NCI-H345 treated with DMSO at 0.1 percent for 48 hours (cell line): ENCODE data around the gene LPP.
A peak's percentile ranks its signal among the peaks of the same experiment; 100 is the strongest.

Source experiments
- DNase-seq: peaks from one replicate; lab custom pipeline; 2025; ENCODE audit not compliant: unreplicated experiment; lab: John Stamatoyannopoulos, UW

The LPP gene

DNA sequence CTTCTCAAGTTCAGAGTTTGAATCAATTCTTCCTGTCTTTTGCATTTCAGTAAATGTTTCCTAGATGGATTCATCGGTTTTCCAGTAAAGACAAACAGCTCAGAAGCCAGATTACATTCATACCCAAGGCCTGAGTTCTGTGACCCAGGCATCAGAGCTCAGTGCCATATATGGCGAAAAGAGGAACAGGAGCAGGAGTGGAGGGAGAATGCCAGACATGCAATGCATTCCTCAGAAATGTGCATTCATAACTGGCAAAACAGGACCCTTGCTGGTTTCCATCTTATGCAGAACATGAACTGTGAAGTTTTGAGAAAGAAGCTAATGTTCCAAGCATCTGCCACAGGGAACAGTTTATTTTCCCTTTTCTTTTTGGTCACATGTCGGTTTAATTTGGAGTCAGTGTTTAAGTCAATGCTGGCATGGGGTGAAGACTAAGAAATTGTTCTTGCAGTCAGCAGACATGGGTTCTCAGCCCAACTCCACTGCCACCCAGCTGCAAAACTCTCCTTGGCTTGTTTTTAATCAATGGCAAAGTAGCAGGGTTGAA is 116.5 kb downstream of the LPP start:
- no peak for DNase-seq

DNA sequence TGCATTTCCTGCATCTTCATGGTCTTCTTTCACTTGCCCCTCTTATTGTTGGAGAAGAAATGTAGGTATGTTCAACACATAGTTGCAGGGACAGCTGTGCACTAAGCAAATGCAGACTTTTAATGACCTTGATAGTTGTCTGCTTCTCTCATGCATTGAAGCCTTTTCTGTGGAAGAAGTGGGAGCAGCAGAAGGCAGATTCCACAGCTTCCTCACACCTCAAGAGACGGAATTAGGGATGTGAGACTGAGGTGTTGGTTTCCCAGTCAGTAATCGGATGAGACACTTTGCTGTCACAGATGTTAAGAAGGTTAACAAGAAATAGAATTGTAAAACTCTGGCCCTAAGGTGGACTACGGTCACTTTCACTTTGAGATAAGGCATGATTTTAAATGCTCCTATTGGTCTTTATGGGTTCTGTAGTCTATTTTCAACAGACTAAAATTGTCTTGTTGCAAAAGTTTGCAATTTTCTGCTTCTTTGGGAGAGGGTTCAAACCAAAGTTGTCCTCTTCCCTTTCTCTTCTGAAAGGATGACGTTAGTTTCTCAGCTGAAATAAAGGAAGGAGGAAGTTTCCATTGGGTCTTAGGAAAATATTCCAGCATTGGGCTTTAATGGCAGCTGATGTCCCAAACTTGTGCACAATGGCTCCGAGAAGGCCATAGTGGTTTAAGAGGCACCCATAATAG is 117.4 kb downstream of the LPP start:
- no peak for DNase-seq

- DNase-seq = no peak
Measured at GRCh38 chr3:188272481-188273372, 118.8 kb downstream of the LPP start.

DNA sequence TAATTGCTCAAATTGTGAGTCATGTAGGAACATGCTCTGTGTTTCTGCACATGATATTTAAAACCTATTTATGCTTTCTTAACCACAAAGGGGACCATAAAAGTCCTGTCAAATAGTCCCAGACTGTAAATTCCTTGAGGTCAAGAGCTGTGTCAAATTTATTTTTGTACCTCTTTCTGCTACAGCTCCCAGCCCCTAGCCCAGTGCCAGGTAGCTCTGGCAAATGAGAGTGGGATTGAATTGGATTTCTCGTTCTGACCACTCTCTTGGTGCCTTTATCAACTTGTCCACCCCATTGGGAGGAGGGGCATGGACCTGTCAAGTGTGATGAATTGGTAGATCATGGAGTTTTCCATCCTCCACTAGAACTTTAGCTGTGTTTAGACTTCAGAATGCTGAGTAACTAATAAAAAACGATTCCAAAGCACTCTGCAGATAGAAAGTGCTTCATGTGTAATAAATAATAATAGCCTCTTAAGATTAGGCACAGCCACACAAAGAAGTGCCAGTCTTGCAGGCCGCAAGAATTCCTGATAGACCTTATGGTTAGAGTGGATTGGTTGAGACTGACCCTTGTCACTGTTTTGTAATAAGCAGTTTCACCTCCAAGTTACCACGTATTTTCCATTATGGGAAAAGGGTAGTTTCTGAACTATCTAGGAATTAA is 120.4 kb downstream of the LPP start:
- DNase-seq = no peak

GRCh38 chr3:188276375-188276774 is 122.4 kb downstream of the LPP start:
- DNase-seq = no peak

DNA sequence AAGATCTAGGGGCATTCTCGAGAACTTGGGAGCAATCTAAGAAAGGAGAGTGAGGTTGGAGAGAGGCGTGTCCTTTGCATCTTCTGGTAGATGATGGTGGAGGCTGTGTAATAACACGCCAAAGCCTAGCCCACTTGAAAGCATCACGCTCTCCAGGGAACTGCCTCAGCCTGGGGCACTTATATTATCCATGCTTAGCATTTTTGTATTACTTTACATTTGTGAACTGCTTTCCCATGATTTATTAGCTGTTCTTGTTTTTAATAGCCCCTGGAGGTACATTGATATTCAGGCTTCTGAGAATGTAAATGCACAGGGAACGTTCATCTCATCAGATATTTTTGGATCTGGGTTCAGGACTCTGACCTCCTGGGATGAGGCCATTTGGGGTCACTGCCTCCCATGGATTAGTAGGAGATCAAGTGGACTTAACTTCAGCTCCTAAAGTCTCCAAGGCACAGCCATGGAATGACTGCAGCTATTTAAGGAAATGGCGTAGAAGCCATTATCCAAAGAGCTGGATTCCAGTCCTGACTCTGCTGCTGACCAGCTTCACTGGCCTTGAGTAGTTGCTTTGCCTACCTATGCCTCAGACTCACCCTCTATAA is 124.9 kb downstream of the LPP start:
- no peak for DNase-seq

- no peak for DNase-seq
Measured at GRCh38 chr3:188279502-188280335, 125.8 kb downstream of the LPP start.

DNA sequence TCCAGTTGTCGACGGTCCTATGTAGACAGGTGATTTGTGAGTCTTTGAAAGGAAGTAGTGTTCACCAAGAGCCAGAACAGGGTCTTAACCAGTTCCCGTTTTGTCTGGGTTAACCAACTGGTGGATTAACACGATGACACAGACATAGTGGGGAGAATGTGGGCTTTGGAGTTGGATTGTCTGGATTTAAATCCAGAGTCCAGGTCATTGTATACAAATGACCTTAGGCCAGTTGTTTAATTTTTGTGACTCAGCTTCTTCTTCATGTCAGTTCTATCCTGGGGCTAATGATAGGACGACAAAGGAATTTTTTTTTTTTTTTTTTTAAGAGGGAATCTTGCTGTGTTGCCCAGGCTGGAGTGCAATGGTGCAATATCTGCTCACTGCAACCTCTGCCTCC is 126.7 kb downstream of the LPP start:
- no peak for DNase-seq

DNA sequence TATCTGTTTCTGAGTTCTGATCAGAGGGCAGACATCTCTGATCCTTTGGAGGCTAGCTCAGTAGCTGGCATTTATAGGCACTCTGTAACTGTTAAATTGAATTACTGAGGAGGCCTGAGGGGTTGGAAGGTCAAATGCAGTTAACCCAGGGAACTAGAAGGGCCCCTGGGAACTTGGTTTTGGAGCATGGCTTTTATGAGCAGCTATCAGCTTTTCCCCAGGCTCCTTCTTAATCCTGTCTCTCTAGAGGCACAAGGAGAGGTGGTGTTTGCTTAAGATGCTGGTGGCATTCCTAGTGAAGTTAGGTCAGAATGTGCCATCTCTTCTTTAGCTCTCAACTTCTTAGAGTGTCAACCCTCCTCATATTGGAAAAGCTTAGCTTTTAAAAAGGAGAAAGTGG is 128.9 kb downstream of the LPP start:
- no peak for DNase-seq

- no peak for DNase-seq
Measured at GRCh38 chr3:188283347-188283746, 129.4 kb downstream of the LPP start.

GRCh38 chr3:188284455-188285212 is 130.7 kb downstream of the LPP start:
- DNase-seq = no peak

GRCh38 chr3:188286087-188286513 is 132.1 kb downstream of the LPP start:
- no peak for DNase-seq

DNA sequence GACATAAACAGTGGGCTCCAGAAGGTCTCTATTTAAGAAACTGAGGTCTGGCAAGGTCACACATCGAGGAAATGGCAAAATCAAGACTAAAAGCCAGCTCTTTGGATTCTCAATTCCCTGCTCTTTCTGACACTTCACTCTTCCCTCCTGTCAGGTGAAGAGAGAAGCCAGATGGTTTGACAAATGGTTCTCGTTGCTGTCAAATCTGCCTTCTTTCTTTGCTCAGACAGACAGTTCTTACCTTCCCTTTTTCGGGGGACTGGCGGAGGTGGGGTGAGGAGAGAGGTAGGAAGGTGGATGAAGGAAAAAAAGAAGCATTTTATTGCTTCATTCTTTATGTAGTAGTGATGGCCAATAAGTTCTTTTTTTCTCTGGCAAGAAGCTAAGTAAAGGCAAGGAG is 133.4 kb downstream of the LPP start:
- no peak for DNase-seq

DNA sequence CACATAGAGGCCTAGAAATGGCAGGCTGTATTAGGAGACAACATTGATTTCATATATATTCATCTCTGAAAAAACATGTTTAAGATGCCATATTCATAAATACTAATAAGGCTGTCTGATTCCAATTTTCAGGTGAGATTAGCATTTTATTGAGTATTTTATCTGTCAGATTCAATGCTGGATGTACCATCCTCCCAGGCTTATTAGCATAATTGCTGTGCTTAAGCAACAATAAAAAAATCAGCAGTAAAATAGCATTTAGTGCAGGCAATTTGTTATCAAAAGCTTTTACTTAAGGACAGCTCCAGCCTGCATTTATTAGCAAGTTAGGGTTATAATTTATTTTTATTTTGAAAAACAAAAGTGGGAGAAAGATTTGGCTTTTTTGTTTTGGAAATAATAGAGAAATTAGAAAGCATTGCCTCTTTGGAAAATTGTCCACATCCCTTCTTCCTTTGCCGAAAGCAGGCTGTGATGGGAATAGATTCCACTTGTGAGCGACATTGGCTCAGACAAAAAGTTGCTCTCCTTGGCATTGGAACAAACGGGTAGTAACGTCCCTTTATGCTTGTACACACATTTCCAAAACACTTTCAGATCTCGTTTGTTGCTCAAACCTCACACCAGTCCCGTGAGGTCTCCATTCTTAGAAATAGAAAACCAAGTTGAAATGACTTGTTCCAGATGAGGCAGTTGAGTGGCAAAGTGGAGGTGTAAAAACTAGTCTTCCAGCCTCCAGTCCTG is 134.0 kb downstream of the LPP start:
- no peak for DNase-seq

GRCh38 chr3:188292251-188292650 is 138.3 kb downstream of the LPP start:
- no peak for DNase-seq

DNA sequence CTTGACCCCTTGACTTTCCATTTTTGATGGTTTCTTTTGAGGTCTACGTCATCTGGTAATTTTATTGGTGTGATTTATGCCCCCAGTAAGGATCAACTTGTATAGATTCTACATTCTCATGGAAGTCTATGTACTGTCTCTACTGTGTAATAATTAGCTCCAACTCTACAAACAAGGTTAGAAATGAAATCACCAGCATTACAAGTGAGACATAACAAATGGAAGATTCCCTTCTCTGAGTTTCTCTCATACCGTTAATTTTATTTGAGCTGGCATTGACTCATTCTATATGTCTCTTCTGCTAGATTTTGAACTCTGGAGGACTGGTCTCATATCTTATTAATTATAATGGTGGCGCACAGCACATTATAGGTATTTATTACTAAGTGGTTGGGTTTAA is 138.9 kb downstream of the LPP start:
- no peak for DNase-seq

- no peak for DNase-seq
Measured at GRCh38 chr3:188294113-188294512, 140.2 kb downstream of the LPP start.

- peak; percentile 58 for DNase-seq
Measured at GRCh38 chr3:188294823-188295487, 141.0 kb downstream of the LPP start.
